ENCODE measurements around the gene PLOD1. TPM values are rescaled to one million over a fixed set of nuclear protein-coding genes. Genes with fewer than 3 reads are reported as not detected.
"Not testable (repeated sequence)": the region's sequence is repeated elsewhere in the genome, so short reads cannot be mapped to it uniquely, and the experiment has no call there.

Gene PLOD1
- total RNA-seq, 2 donors from 2014 or later = 71.5 to 81.8 TPM

GRCh38 chr1:11938722-11939526 is 4.4 kb downstream of the PLOD1 start:
- Mint-ChIP-seq H3K4me3 (no peak overlapping the region), H3K27me3 (ENCODE audit: insufficient read depth) (no peaks in the 10 kb centered on the region), H3K4me1 (peaks cover 11% of the 10 kb centered on the region), H3K9me3 (no peaks in the 10 kb centered on the region), H3K36me3 (ENCODE audit: low read depth) (peaks cover 16% of the 10 kb centered on the region), H3K27ac (peak overlapping the region; percentile 7)
- no peaks in the 10 kb centered on the region for H3K27me3 ChIP-seq (ENCODE audit: control insufficient read depth, insufficient read depth, low read length, poor library complexity, severe bottlenecking)
- no peak overlapping the region for H3K9ac ChIP-seq (ENCODE audit: extremely low read depth, low read length, poor library complexity, severe bottlenecking)
- peaks cover 11% of the 10 kb centered on the region for H3K36me3 ChIP-seq (ENCODE audit: control insufficient read depth, insufficient read depth, low read length)
- H3K27ac ChIP-seq (ENCODE audit: low read depth, low read length) = no peak overlapping the region
- H3K4me1 ChIP-seq (ENCODE audit: control insufficient read depth, insufficient read depth, low read length) = peaks cover 2% of the 10 kb centered on the region
- no peak for DNase-seq
- H3K4me3 ChIP-seq (ENCODE audit: low read length) = no peak overlapping the region
- 86 to 97% methylated on average over 6 to 15 of the region's 15 CpGs for WGBS, 2 experiments (ENCODE audit: insufficient coverage in 1 of 2, insufficient read length in 1 of 2)
- no peaks in the 10 kb centered on the region for H3K9me3 ChIP-seq (ENCODE audit: control insufficient read depth, low read length)
- TF ChIP-seq CTCF (conservative IDR thresholded peaks at IDR 0.05) = no peak

- H3K27me3 ChIP-seq (ENCODE audit: control insufficient read depth, insufficient read depth, low read length, poor library complexity, severe bottlenecking); H3K4me3 ChIP-seq (ENCODE audit: low read length); H3K9ac ChIP-seq (ENCODE audit: extremely low read depth, low read length, poor library complexity, severe bottlenecking); DNase-seq; H3K27me3 Mint-ChIP-seq (ENCODE audit: insufficient read depth); H3K9me3 ChIP-seq (ENCODE audit: control insufficient read depth, low read length); H3K27ac Mint-ChIP-seq; H3K4me1 ChIP-seq (ENCODE audit: control insufficient read depth, insufficient read depth, low read length); H3K4me3 Mint-ChIP-seq; H3K27ac ChIP-seq (ENCODE audit: low read depth, low read length); H3K9me3 Mint-ChIP-seq: not testable (repeated sequence)
- peaks cover 17% of the 10 kb centered on the region for H3K36me3 Mint-ChIP-seq (ENCODE audit: low read depth)
- WGBS, 2 experiments (ENCODE audit: insufficient coverage in 1 of 2, insufficient read length in 1 of 2) = 90 to 95% methylated on average over 7 of the region's 7 CpGs
- H3K4me1 Mint-ChIP-seq = peaks cover 16% of the 10 kb centered on the region
- H3K36me3 ChIP-seq (ENCODE audit: control insufficient read depth, insufficient read depth, low read length) = peaks cover 13% of the 10 kb centered on the region
Observed at GRCh38 chr1:11939794-11940193, 5.3 kb downstream of the PLOD1 start.

- 90% methylated on average over 4 to 9 of the region's 9 CpGs for WGBS, 2 experiments (ENCODE audit: insufficient coverage in 1 of 2, insufficient read length in 1 of 2)
- Mint-ChIP-seq H3K4me3 (no peak overlapping the region), H3K27ac (peak overlapping the region; percentile 44), H3K4me1 (peaks cover 14% of the 10 kb centered on the region), H3K27me3 (ENCODE audit: insufficient read depth) (no peaks in the 10 kb centered on the region), H3K36me3 (ENCODE audit: low read depth) (peaks cover 23% of the 10 kb centered on the region), H3K9me3 (no peaks in the 10 kb centered on the region)
- Histone ChIP-seq H3K9ac (ENCODE audit: extremely low read depth, low read length, poor library complexity, severe bottlenecking) (no peak overlapping the region), H3K9me3 (ENCODE audit: control insufficient read depth, low read length) (no peaks in the 10 kb centered on the region), H3K4me3 (ENCODE audit: low read length) (no peak overlapping the region), H3K4me1 (ENCODE audit: control insufficient read depth, insufficient read depth, low read length) (no peaks in the 10 kb centered on the region), H3K27me3 (ENCODE audit: control insufficient read depth, insufficient read depth, low read length, poor library complexity, severe bottlenecking) (no peaks in the 10 kb centered on the region), H3K27ac (ENCODE audit: low read depth, low read length) (no peak overlapping the region), H3K36me3 (ENCODE audit: control insufficient read depth, insufficient read depth, low read length) (peaks cover 19% of the 10 kb centered on the region)
- no peak for DNase-seq
- no peak for TF ChIP-seq CTCF (conservative IDR thresholded peaks at IDR 0.05)
Observed at GRCh38 chr1:11940260-11940921, 5.9 kb downstream of the PLOD1 start.

Data from endodermal cell (in vitro differentiated cells).